HEK293T (cell line): ENCODE results near the gene IL1R2.

Experiments used
- CTCF ChIA-PET: fragments of 350-600 bp; formaldehyde crosslinking; extraction: SDS; loops from one replicate; lab custom pipeline; 2021; ENCODE audit warnings: antibody characterized with exemption, inconsistent platforms; lab: Yijun Ruan, JAX
- POLR2A ChIA-PET: fragments of 350-600 bp; formaldehyde crosslinking; extraction: SDS; loops from one replicate; lab custom pipeline; 2020; ENCODE audit warnings: antibody characterized with exemption, inconsistent platforms; lab: Yijun Ruan, JAX
- DNase-seq: peaks from one replicate; pipeline ENCODE4 v3.0.0; 2012; ENCODE audit warnings: mixed read lengths; ENCODE audit errors: extremely low spot score
- ARNT ChIP-seq: fragments of 450-650 bp; IDR thresholded peaks from 2 replicates; pipeline ENCODE4 v1.6.1; 2017; ENCODE audit warnings: mild to moderate bottlenecking
- BHLHE40 ChIP-seq: fragments of 450-650 bp; IDR thresholded peaks from 2 replicates; pipeline ENCODE4 v1.6.1; 2016; ENCODE audit warnings: mild to moderate bottlenecking, moderate library complexity, borderline replicate concordance
- CTBP1 ChIP-seq: fragments of 450-650 bp; IDR thresholded peaks from 2 replicates; pipeline ENCODE4 v1.6.1; 2016; ENCODE audit warnings: borderline replicate concordance
- ELF4 ChIP-seq: fragments of 450-650 bp; IDR thresholded peaks from 2 replicates; pipeline ENCODE4 v1.6.1; 2017; ENCODE audit warnings: antibody characterized with exemption
- FOXA1 ChIP-seq: fragments of 450-650 bp; IDR thresholded peaks from 2 replicates; pipeline ENCODE4 v1.6.1; 2016; ENCODE audit warnings: mild to moderate bottlenecking
- FOXK2 ChIP-seq: fragments of 450-650 bp; IDR thresholded peaks from 2 replicates; pipeline ENCODE4 v1.6.1; 2016; ENCODE audit warnings: mild to moderate bottlenecking
- FOXM1 ChIP-seq: fragments of 450-650 bp; IDR thresholded peaks from 2 replicates; pipeline ENCODE4 v1.6.1; 2017; ENCODE audit warnings: mild to moderate bottlenecking, borderline replicate concordance
- HDGF ChIP-seq: fragments of 450-650 bp; IDR thresholded peaks from 2 replicates; pipeline ENCODE4 v1.6.1; 2017; ENCODE audit warnings: antibody characterized with exemption, borderline replicate concordance
- L3MBTL2 ChIP-seq: fragments of 450-650 bp; conservative IDR thresholded peaks from 2 replicates; pipeline ENCODE4 v1.6.1; 2016; ENCODE audit warnings: mild to moderate bottlenecking
- LEF1 ChIP-seq: fragments of 450-650 bp; IDR thresholded peaks from 2 replicates; pipeline ENCODE4 v1.6.1; 2017; ENCODE audit warnings: mild to moderate bottlenecking, borderline replicate concordance
- NFRKB ChIP-seq: fragments of 450-650 bp; IDR thresholded peaks from 2 replicates; pipeline ENCODE4 v1.6.1; 2016; ENCODE audit warnings: mild to moderate bottlenecking, moderate library complexity
- SP1 ChIP-seq: fragments of 450-650 bp; IDR thresholded peaks from 2 replicates; pipeline ENCODE4 v1.6.1; 2017
- SUZ12 ChIP-seq: fragments of 450-650 bp; IDR thresholded peaks from 2 replicates; pipeline ENCODE4 v1.6.1; 2016; ENCODE audit warnings: mild to moderate bottlenecking
- TARDBP ChIP-seq: fragments of 450-650 bp; IDR thresholded peaks from 2 replicates; pipeline ENCODE4 v1.6.1; 2016
- ZNF384 ChIP-seq: fragments of 450-650 bp; IDR thresholded peaks from 2 replicates; pipeline ENCODE4 v1.6.1; 2016
- TF ChIP-seq, protein P1 (sequence below): fragments of 450-650 bp; IDR thresholded peaks from 2 replicates; pipeline ENCODE4 v1.6.1; 2016

The IL1R2 gene

GRCh38 chr2:102044235-102044896 lies 52.6 kb downstream of the IL1R2 start:
- DNase-seq: no peak
- ChIA-PET CTCF (no interaction called here), POLR2A (no interaction called here)
- no peak for TF ChIP-seq FOXM1
- TF ChIP-seq, protein P1, sequence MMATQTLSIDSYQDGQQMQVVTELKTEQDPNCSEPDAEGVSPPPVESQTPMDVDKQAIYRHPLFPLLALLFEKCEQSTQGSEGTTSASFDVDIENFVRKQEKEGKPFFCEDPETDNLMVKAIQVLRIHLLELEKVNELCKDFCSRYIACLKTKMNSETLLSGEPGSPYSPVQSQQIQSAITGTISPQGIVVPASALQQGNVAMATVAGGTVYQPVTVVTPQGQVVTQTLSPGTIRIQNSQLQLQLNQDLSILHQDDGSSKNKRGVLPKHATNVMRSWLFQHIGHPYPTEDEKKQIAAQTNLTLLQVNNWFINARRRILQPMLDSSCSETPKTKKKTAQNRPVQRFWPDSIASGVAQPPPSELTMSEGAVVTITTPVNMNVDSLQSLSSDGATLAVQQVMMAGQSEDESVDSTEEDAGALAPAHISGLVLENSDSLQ: no peak
- TF ChIP-seq SP1: no peak
- TF ChIP-seq L3MBTL2: no peak
- no peak for TF ChIP-seq FOXK2
- TF ChIP-seq BHLHE40: no peak
- no peak for TF ChIP-seq CTBP1
- TF ChIP-seq ARNT: no peak
- no peak for TF ChIP-seq NFRKB
- no peak for TF ChIP-seq FOXA1
- no peak for TF ChIP-seq SUZ12
- TF ChIP-seq LEF1: no peak
- no peak for TF ChIP-seq HDGF
- no peak for TF ChIP-seq ZNF384
- TF ChIP-seq ELF4: no peak
- TF ChIP-seq TARDBP: no peak

- no peak for DNase-seq
- ChIA-PET POLR2A (no interaction called here), CTCF (no interaction called here)
- TF ChIP-seq LEF1: no peak
- TF ChIP-seq BHLHE40: no peak
- TF ChIP-seq ZNF384: no peak
- TF ChIP-seq CTBP1: no peak
- TF ChIP-seq, protein P1: no peak
- no peak for TF ChIP-seq FOXA1
- no peak for TF ChIP-seq L3MBTL2
- TF ChIP-seq NFRKB: no peak
- no peak for TF ChIP-seq HDGF
- TF ChIP-seq FOXM1: no peak
- no peak for TF ChIP-seq ELF4
- TF ChIP-seq SUZ12: no peak
- no peak for TF ChIP-seq FOXK2
- no peak for TF ChIP-seq SP1
- no peak for TF ChIP-seq TARDBP
- TF ChIP-seq ARNT: no peak
These were observed 53.3 kb downstream of the IL1R2 start for GRCh38 chr2:102044967-102045489.

DNA sequence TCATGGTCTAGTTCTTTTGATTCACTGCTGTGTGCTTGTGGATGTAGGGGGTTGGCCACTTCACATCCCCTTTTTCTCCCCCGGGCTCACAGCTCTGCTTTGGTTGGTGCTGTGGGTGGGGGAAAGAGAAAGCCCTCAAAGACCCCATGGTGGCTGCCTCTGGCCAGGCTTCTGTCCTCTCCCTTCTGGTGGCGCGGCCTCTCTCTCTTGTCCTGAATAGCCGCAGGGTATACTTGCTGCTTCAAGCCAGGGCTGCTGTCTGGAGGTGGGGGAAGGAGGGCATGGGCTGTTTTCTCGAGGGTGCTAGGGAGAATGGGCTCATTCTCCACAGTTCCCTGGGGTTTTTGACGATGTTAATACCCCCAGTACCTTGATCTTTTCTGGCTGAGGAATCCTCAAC lies 53.9 kb downstream of the IL1R2 start:
- no peak for DNase-seq
- ChIA-PET CTCF (interaction anchor here (1.2 kb wide), 1 partner anchor 25 kb away, joined by 4 read pairs; no protein-coding TSS in a partner anchor), POLR2A (no interaction called here)
- TF ChIP-seq ARNT (no peak), FOXM1 (no peak), NFRKB (no peak), HDGF (no peak), TARDBP (no peak), SP1 (no peak), CTBP1 (no peak), FOXA1 (no peak)

- TF ChIP-seq FOXM1 (no peak), ZNF384 (no peak)
- DNase-seq: no peak
- CTCF ChIA-PET: interaction anchor here (1.2 kb wide), 1 partner anchor 26 kb away, joined by 4 read pairs; no protein-coding TSS in a partner anchor
- POLR2A ChIA-PET: no interaction called here
These were observed 54.6 kb downstream of the IL1R2 start for GRCh38 chr2:102046135-102046986.

- CTCF ChIA-PET: no interaction called here
- DNase-seq: no peak
- TF ChIP-seq SUZ12 (no peak), ZNF384 (no peak), BHLHE40 (no peak), LEF1 (no peak), FOXA1 (no peak), ARNT (no peak), CTBP1 (no peak), L3MBTL2 (no peak), FOXK2 (no peak), HDGF (no peak), ELF4 (no peak), SP1 (no peak)
- TF ChIP-seq, protein P1: no peak
- POLR2A ChIA-PET: no interaction called here
These were observed 56.7 kb downstream of the IL1R2 start for GRCh38 chr2:102048465-102048864.
